HG03342 (cell line): ENCODE measurements around the gene RECQL5.
"Not testable (repeated sequence)": the region's sequence is repeated elsewhere in the genome, so short reads cannot be mapped to it uniquely, and the experiment has no call there.

Source experiments
- ATAC-seq: cut with Tn5 transposase; IDR thresholded peaks from one replicate; pipeline ENCODE4 v1.9.1; 2021; ENCODE audit warnings: mild to moderate bottlenecking, moderate library complexity; ENCODE audit not compliant: unreplicated experiment

The RECQL5 gene

DNA sequence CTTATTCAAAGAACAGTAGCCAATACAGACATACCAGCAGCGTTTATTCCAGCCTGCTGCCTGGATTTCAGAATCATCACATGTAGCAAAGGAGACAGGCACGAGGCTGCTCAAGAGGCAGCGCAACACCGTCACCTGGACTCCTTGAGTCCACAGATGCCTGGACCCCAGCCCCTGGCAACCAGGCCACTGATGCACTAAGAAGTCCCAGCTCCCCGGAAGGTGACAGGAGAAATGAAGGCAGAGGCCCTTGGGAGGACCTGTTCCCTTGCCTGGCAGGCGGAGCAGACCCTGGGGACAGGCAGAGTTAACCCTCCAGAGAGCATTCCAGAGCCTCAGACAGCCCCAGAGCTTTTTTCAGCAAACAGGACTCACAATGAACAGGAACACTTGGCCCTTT, 17.3 kb downstream of the RECQL5 start:
- ATAC-seq = no peak

DNA sequence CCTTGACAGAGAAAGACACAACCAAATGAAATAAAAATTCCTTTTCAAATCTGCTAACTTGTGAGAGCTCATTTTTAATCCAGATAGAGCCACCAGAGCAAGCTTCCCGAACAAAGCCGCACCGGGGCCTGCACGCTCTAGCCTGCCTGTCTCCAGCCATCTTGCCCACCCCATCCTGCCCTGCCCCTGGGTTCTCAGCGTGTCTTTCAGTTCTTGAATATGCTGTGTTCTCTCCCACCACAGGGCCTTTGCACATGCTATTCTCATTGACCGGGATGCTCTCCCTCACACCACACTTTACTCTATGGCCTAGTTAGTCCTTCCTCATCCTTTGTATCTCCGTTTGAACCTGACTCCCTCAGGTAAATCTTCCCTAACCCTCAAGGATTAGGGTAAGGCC, 19.0 kb downstream of the RECQL5 start:
- no peak for ATAC-seq

DNA sequence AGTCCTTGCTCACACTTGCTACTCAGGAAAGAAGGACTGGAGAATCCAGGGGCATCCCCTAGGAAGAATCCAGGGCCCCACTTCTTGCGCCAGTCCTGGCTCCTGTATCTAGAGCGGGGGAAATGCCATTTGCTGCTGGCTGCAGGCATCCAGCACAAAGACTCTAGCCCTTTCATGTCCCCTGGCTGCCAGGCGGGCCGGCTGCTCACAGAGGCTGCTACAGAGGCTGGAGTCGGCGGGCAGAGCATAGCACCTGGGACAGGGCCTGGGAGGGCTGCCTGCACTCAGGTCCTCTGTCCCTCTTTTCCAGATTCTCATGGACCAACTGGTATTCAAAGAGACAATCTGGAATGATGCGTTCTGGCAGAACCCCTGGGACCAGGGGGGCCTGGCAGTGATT, 19.9 kb downstream of the RECQL5 start:
- no peak for ATAC-seq

DNA sequence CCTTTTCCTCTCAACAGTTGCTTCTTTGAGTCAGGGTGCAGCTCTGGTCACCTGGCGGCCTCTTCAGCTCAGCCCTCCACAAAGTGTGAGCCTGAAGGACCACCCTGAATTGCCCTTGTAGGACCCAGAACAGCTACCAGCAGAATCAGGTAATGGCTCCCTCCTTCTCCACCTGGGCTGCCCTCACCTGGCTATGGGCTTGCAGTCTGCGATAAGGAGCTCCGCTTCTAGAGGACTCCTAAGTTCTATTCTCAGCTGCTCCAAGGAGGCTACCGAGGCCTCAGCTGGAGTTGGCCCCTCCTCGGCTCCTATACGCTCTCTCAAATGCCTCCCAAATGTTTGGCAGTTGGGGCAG, 20.3 kb downstream of the RECQL5 start:
- ATAC-seq = no peak

DNA sequence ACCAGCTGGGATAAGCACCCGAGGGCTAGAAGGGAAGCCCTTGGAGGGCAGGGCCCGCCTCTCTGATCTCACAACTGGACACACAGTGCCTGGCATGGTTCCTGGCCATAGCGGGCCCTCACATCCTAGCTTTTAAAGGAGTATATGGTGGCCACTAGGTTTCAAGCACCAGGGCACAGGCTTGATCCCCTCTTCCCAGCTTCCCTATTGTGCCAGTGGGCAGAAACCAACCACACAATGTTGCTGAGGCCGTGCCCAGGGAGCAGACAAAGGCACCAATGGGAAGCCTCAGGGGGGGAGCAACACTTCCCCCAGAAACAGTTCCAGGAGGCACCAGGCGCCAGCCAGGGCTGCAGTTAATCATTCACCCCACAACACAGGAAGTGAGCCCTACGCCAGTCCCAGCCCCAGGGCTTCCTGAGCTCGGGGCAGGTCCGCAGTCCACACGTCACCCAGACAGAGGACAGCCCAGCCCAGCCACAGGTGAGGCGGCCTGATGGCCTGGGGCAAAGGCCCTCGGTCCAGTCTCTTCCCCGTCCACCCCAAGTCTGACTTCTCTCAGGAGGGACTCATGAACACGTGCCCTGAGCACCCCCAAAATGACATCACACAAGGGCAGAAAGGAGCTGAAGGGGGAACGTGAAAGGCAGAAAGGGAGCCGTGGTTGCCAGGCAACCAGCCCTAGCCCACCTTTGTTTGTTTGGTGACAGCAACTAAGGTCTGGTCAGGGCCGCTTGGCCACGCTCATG, 20.9 kb downstream of the RECQL5 start:
- ATAC-seq = peak; percentile 72

DNA sequence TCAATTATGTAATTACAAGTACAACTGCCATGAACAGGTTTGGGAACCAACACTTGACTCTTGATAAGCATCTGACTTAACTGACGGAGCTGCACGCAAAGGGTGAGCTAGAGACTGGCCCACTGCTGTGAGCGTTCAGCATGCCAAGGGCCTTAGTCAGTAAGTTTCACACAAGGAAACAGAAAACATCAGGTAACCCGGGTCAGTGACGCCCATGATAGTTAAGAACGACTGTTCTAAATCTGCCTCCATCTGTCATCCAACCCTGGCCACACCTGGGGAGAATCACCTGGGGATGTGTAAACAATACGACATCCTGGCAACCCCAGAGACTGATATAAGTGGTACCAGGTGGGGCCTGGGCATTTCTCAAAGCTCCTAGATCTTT, 21.5 kb downstream of the RECQL5 start:
- no peak for ATAC-seq

DNA sequence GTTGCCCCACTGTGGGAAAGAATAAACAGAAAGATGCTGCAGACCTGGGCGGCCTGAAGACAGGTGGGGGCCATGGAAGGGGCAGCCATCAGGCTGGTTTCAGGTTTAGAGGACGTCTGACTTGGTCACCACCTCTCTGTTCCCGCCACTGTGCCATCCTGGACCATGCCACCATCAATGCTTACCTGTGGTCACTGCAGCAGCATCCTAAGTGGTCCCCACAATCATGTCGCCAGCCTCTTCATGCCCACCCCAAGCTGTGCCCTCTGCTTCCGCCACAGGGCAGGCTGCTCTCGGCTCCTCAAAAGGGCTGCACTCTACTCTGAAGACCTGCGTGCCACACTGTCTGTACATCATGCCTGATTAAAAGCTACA, 23.3 kb downstream of the RECQL5 start:
- no peak for ATAC-seq

DNA sequence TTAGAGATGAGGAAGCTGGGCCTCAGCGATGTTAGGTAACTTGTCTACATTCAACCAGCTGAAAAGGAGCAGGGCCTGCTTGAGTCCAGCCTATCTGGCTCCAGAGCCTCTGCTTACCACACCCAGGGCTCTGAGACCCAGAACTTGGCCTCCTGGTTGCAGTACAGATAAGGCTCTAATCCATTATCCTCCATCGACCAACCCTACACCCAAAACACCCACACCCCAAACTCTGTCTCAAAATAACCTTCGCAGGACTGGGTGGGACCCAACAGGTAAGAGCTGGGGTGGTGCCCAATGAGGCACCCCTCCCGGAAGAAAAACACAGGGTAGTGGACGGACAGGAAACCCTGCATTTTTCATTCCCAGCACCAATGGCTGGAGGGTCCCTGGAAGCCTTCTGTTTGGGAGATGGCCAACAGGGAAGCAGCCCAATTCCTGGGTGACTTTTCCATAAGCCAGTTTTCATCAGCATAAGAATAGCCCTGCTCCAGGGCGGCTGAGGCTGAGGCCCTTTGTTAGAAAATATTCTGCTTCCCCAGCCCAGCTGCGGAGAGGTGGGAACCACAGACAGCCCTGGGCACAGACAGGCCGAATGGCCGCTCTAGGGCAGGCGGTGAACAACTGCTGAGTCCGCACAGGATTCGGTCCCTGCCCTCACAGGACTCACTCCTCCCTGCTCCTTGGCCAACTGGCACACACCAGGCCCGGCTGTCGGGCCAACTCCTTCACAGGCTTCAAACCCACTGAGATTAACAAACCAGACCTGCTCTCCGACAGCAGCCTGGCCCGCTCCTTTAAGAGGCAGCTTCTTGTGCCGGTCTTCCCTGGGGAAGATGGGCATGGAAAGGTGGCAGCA, 23.9 kb downstream of the RECQL5 start:
- no peak for ATAC-seq

DNA sequence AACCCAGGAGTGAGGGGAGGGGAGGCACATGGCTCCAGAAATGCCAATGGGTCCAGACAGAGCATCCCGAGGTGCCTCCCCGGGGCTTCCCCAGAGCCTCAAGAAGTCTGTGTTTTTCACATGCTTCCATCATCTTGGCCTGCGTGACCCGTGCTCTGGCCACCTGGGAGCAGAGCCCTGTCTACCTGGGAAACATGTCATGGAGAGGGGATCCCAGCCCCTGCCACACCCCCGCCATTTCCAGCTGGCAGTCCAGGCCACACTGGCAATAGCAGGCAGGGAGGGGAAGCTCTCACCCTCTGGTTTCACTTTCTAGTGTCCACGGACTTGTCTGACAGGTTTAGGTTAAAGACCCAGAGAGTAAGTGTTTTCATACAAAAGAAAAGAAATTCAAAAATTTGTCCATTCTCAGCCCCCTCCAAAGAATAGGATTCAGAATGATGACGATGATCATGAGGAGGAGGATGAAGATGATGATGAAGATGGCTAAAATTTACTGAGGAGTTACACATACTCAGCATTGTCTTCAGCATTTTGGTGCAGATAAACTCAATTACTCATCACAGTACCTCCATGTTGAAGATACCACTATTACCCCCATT, 24.7 kb downstream of the RECQL5 start:
- ATAC-seq = no peak

DNA sequence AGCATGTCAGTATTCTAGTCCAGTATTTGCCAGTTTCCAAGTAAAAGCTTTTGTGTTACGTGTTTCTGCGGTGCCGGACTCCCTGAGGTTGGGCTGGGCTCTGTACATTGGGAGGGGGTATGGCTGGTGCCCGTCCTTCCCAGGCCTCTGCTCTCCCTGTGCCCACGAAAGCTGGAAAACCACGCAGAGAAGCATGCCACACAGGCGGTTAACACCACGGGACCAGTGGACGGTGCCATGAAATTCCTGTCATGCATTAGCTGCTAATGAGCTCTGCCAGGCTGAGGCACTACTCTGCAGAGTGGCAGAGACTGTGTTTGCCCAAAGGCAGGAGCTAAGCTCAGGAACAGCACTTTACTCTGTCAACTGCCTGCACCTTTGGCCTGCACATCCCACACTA, 25.6 kb downstream of the RECQL5 start:
- ATAC-seq = no peak

DNA sequence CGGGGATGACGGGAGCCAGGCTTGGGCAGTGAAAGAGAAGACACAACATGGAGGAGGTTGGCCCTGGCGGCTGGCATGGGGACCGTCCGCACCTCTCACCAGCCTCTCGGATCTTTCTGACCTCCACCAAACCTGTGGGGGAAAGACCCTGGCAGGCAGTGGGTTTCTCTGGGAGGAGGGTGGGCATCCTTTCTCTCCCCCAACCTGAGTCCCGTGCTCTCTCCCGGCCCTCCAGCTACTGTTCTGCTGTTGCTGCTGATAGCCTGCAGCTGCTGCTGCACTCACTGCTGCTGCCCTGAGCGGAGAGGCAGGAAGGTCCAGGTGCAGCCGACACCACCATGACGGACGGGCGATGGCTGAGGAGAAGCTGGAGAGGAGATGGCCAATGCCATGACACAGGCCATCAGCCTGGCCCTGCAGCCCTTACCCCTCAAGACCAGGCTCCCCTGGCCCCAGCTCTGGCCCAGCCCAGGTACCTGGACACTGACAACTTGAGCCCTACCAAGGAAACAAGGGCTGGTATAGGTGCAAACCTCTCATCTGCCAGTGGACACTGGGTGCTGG, 26.3 kb downstream of the RECQL5 start:
- no peak for ATAC-seq

DNA sequence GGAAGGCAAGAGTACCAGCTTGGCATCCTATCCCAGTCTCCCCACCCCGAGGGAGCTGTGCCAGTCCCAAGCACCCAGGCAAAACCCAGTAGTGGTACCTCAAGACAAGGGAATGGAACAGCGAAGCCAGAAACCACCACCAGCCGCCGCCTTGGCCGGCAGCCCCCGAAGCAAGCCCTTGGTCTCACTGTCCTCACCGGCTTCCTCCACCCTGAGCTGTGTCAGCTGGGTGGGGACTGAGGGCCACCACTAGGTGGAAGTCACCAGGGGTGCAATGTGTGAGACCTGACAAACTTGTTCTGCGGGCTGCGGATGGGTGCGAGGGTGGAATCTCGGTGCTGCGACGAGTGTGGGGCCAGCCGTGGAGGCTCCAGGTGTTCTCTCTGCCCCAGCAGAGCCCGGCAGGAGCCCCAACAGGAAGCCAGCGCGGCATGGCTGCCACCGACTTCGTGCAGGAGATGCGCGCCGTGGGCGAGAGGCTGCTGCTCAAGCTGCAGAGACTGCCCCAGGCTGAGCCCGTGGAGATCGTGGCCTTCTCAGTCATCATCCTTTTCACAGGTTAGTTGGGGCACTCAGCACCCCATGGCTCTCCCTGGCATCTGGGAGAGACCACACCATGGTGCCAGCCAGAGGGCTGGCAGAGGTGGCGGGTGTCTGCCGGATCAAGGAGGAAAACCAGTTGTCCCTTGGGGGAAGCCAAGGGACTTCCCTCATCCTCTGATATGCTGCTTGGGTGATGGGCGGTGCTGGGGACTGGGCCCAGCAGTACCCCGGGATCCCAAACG, 27.0 kb downstream of the RECQL5 start:
- no peak for ATAC-seq

DNA sequence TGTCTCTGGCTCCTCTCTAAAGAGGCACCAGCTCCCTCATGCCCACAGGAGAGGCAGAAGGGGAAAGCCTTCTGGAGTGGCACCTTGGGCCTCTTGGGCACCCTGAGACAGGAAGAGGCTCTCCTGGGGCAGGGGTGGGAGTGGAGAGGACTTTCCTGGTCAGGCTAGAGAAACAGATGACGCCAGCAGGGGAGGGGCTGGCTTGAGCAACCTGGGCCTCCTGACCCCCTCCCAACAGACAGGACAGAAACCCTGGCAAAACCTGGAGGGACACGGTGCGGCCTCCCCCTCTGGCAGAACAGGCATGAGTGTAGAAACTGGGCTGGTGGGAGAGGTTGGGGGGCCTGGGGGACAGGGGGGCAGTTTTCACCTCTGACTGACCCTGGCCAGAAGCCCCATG, 27.6 kb downstream of the RECQL5 start:
- no peak for ATAC-seq

DNA sequence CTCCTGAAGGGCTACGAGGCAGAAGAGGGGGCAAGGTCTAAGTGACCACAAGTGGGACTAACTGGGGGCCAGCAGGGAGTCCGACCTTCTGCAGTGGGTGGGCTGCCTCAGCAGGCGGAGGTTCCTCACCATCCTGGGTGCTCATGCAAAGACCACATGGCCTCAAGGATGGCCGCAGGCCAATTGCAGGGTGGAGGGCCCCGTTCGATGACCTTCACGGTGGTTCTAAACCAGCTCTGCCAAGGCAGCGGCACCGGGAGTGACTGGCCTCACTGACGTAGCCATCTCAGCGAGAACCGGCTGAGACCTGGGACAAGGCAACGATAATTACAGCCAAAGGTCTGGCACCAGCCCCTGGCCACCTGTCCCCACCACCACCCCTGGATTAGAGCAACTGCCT, 28.1 kb downstream of the RECQL5 start:
- no peak for ATAC-seq

DNA sequence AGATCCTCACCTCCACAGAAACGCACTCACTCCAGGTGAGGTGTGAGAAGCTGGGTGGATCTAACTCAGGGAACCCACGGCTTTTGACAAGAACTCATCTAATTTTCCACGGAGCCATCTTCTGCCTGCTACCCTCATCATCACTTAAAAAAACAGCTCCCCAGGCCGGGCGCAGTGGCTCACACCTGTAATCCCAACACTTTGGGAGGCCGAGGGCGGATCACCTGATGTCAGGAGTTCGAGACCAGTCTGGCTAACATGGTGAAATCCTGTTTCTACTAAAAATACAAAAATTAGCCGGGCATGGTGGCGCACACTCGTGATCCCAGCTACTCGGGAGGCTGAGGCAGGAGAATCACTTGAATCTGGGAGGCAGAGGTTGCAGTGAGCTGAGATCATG, 28.9 kb downstream of the RECQL5 start:
- not testable (repeated sequence) for ATAC-seq

DNA sequence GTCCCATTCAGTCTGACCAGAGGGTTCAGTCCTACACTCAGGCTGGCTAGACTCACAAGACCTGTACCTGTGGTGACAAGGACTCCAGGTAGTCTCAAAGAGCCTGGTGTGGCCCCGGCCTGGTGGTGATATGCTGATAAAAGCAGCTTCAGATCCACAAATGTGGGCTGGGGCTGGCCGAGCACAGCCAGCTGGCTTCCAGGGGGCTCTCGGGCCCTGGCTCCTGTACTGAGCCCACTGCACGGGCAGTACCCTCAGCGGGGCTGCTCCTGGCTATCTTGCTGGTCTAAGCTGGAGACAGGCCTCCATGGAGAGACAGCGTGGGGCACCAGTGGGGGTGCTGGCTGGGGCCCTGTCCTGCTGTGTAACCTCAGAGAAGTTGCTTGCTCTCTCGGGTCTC, 29.4 kb downstream of the RECQL5 start:
- ATAC-seq = no peak

DNA sequence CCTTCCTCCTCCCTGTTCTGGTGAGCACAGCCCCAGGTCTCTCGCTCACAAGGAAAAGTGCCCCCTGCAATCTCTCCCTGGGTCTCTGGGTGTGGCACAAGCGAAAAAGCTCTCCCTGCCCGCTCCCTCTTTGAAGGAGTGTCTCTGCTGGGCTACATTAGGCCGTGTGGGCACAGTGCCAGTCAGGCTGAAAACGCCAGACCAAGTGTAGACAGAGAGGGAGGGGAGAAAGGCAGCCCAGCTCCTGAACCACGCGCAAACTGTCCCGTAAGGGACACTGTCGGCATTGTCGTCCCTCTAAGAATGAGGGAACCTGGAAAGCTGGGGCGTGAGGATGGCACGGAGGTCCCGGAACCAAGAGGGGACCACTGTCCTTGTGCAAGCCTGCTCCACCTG, 29.8 kb downstream of the RECQL5 start:
- no peak for ATAC-seq

DNA sequence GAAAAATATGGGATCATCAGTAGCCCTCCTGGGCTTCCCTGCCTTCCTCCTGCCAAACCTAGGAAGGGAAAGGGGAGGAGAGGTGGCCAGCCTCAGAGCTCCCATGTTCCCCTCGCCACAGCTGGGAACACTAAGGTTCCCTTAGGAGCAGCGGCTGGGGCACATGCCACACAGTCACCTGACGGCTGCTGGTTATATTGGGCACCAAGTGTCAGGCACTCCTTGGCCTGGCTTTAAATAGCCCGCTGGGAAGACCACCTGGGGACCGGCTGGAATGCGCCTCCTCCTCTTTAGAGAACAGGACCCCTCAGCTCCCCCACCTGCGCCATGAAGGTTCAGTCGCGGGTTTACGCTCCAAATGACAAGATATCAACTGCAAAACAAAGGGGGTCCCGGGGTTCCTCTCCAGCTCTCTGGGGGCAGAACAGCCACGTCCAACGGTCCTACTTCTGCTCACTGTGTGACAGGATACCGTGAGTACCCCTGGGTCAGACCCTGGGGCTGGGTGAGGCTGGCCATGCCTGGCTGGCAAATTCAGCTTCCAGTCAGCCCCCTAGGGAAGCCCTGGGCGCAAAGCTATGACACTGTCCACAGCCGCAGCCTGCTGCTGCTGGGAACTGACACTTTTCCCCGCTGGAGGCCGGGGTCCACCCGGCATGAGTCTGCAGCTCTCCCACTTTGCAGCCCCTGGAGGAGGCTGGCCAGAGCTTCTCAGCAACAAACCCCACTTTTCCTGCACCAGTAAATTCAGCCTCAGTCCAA, 30.4 kb downstream of the RECQL5 start:
- ATAC-seq = no peak

DNA sequence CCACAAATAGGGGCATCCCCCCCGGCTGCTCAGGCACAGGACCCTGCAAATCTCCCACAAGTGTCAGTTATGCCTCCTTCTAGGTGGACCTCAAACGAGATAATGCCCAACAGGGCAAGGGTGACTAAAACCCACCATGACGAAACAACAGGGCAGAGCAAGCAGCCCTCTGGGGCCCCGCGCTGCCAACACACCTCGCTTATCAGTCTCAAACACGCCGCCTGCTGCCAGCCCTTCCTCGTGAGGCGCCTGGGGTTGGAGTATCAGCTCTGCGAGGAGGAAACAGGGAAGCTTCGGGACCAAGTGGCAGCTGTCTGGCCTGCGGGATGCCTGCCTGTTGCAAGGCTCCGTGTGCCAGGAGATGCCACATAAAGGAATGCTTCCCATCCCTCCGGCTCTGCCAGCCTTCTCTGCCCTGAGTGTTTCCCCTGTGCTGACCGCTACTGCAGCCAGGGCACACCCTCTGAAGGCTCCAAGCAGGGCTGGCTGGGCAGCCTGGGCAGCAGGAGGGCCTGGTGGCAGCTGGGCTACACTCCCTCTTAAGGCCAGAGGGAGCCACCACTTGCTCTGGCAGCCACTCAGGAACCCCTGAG, 31.2 kb downstream of the RECQL5 start:
- no peak for ATAC-seq
